Activated CD4-positive, alpha-beta T cell treated with anti-CD3 and anti-CD28 coated beads, Interleukin-2, amount 50 U/mL, for 1 hour (primary cell): ENCODE measurements around the gene EFEMP1.

Source experiments
- DNase-seq: peaks from one replicate; pipeline ENCODE4 v3.0.0-alpha.2; 2020

The EFEMP1 gene

DNA sequence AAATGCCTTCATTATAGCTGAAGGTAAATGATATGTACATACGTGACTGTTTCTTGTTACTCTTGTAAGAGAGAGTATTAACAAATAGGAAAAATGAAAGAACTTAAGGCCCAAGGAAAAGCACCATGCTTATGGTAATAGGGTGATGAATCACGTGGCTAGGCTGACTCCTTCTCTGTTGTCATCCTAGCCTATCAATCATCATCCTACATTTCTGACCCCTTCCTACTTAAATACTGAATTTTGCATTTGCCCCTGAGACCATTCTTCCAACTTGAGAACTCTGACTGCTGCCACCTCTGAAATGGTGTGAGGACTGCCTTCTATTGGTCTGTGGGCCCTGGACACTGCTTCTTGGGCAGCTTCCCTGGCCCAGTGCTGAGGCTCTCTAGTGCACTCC, 28.9 kb downstream of the EFEMP1 start:
- DNase-seq = no peak

DNA sequence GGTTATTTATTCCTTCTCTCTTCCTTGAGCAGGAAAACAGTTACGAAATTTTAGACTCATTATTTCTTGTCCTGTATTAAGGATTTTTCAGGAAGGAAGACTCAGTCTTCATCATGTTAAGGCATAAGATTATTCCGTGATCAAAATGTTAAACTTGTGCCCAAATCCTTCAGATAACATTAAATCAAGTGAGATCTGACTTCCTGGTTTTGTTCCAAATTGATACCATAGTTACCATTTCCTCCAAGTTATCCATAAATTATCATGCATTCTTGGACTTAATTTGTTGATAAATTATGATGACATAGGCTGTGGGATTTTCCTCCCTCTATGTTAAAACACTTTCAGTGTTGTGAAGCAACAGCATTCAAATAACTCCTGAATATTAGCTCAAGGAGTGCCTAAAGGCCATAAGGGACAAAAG, 31.9 kb downstream of the EFEMP1 start:
- DNase-seq = no peak

DNA sequence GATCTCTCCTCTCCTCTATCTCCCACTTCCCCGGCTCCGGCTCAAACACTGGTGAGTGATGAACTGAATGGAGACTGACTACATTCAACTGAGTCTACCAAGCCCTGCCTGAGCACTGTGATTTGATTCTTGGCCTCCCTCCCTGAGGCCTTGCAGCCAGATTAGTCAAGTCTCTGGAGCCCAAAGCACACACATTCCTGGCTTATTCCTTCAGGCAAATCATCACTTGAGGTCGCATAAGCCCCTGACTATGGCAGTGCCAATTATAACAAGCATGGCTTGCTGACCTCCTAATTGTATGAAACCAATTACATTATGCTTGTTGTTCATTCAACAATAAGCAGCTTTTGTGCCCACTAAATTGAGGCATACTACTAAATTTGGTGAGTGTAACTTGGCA, 34.6 kb downstream of the EFEMP1 start:
- DNase-seq = no peak

DNA sequence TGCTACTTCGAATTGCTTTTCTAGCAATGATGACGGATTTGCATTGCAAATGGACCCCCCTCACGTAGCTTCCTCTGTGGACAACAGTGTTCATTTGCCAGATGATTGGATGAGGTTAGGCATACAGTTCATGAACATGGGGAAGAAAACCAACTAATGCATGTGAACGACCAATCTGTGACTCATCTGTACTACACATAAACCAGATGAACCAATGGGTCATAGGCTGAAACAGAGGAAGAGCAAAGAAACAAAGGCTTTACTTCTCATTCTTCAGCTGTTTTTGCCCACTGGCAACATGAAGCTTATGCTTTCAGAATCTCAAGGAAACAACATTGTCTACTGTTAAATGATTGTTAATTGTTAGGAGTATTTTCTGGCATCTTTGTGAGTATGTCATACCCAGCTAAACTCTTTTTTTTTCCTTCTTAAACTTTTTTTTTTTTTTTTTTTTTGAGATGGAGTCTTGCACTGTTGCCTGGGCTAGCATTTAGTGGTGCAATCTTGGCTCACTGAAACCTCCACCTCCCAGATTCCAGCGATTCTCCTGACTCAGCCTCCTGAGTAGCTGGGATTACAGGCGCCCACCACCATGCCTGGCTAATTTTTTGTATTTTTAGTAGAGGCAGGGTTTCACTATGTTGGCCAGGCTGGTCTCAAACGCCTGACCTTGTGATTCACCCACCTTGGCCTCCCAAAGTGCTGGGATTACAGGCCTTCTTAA, 35.5 kb downstream of the EFEMP1 start:
- no peak for DNase-seq

DNA sequence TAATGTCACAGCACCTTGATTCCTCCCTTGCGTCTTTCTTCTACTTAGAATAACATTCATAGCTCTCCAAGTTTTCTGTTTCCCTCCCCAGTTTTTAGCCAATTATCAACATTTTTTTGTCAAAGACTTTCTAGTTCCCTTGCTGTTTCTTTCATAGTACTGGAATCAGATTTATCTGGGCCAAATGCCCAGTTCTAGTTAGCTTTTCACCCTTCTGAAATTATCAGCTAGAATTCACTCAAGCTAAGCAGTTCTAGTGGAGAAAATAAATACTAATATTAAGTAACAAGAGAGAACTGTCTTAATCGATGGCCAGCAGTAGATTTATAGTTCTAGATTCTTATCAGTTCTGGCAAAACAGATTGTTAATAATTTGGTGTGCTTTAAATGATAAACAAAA, 36.2 kb downstream of the EFEMP1 start:
- DNase-seq = no peak

DNA sequence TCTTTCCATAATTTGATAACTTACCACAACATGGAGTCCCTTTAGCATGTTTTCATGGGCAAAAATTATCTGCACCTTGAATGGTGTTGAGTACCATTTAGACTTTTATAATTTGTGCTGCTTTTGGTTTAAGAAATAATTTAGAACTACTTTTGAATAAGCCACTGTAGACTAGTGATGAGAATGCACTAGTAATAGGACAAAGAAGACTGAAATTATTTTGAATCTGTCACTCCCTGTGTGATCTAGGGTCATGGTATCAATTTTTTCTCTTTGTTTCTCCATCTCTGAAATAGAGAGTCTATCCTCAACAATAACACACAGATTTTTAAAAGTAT, 37.7 kb downstream of the EFEMP1 start:
- no peak for DNase-seq

DNA sequence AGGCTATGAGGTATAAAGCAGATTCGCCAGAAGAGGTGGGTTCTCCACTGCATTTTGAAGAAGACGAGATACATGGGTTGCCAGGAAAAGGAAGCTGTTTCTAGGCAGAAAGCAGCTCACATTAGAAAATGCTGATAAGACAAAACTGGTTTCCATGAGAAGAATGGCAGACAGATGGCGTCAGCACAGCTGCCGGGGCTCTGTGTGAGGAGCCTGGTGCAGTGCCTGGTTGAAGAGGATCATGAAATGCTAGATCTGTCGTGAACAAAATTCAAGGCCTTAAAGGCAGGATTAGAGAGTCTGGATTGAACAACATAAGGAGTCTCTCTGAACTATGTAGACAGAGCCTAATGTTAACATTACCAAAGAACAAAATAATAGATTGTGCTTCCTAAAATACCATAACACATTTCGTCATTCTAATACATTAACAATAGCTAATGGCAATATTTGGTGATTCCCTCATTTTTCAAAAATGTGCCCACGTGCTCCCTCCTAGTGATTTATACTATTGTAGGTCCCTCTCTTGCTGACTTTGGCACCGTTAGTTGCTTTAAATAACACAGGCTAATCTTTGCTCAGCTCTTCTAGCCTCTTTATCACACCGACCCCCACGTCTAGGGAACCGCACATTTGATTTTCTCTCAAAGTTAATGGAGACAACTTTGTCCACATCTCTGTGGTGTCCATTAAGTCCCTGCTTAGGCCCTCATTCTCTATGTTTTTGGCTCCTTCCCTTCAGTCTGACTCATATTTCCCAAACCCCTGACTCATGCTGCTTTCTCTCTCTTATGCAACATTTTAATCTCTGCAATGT, 38.2 kb downstream of the EFEMP1 start:
- DNase-seq = no peak

DNA sequence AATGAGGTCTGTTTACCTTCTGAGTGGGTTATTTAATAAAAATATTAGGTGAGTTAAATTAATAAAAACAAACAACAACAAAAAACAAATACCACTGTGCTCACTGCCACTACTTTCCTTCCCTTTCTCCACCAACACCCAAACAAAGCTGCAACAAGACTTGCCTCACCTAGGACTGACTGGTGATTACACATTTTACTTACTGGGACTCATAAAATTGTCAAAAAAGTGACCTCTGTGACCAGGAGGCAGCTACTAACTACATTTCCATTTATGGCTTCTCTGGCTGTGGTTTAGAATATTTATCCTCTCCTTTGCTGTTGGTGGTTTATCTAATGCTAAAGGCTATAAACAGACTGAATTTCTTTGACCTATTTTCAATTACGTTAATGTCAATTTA, 39.8 kb downstream of the EFEMP1 start:
- no peak for DNase-seq

DNA sequence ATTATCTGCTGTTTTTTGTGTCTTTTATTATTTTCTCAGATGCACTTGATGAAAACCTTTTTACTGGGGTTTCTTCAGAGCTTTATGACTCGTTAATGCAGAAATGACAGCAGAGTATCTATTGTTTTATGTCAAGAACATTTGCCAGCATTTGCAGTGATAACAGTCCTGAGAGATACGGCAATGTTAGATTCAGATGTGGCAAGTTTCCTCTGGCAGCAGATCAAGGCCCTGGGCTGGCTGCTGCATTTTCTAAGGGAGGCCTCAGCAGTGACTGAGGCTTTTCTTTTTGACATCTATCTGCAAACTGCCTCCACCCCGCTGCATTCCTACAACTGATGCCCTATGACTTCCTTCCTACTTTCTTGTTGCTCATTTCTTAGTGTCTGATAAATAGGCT, 40.2 kb downstream of the EFEMP1 start:
- no peak for DNase-seq

DNA sequence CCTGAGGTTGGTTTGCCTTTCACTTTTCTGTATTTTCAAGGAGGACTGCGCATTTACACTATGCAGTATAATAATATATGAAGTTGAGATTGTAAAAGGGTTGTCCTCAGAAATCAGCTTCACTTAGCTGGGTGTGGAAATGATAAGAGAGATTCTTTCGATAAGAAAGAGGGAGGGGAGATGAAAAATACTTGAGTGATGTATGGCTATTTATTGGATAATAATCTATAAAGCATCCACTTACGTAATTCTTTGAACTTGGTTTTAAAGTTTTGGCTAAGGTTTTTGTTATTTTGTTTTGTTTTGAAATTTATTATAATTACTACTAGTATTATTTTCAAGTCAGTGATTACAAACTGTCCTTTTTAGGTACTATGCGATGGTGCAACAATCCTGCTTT, 40.6 kb downstream of the EFEMP1 start:
- DNase-seq = no peak

DNA sequence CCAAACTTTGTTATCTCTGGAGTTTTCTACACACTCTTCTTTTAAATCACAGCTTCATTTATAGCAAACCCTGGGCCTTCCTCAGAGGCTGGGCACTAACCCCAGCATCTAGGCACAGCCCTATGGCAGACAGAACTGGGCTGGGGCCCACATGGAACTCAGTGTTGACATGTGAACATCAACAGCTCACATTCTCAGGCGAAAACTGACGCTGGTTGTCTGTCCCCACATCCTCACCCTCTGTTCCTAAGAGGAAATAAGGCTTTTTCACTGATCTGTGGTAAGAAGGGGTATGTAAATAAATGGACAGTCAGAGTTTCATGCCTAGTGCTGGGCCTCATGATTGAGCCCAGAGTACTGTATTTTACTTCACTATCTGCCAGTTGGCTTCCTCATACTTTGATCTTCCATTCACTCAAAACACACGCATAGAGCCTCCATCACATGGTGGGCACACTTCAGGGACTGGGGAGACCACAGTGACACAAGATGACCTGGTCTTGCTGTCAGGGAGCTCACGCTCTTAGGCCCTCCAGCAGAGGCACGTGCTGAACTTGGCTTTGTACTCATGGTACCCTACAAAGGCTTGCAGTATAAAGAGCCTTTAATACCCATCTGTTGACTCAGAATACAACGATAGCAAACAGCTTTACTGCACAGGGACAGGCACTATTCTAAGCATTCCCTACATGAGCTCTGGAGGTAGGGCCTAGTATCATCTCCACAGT, 43.0 kb downstream of the EFEMP1 start:
- DNase-seq = no peak

DNA sequence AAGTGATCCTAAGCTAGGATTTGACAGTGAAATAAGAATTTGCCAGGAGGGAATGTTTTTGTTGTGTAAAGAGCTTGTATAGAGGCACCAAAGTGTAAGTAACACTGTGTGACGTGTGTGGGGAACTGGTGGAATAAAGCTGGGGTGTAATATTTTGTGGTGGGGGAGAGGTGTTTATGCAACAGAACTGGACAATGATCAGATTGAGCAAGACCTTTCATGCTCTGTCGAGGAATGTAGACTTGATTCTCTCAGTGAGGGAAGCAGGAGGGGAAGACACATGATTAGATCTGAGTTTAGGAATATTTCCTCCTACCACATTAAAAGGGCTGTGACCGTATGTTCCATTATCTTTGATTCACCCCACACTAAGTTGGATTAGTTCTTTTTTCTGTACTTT, 43.6 kb downstream of the EFEMP1 start:
- no peak for DNase-seq

DNA sequence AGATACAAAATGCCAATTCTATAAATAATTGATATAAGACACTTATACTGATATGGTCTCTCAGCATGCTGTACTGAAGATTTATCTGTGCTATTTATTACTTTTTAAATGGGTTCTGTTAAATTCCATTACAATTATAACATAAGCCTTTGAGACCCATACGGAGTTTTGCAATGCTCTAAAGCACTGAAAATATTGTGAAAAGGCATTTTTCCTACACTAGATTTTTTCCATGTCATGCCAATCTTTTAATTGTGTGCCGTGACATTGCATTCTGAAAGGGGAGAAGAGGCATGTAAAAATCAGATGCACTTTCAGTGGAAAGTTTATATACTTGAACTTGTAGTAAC, 46.5 kb downstream of the EFEMP1 start:
- DNase-seq = no peak

DNA sequence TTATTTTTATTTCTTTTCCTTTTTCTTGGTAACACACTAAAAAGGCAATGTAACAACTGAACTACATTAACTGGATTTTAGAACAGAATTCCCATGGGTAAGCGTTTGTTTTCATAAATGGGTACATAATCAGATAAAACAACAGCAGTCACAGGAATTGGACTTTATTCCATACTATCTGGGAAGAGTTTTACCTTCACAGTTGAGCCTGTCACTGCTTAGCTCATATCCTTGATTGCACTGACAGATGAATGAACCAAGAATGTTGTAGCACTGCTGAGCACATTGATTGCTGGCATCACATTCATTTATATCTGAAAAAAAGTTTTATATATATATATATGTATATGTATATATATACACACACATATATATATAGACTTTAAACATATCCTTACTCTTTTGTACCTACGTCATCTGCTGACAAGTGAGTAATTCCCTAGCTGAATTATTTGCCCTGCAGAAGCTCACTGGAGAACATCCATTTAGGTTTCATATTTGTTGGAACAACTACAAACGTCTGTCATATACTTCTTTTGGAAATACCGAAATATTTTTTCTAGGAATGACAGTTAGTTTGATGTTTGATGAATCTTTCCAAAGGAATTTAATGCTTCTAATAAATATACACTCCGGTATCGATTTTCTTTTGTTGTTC, 47.0 kb downstream of the EFEMP1 start:
- no peak for DNase-seq

DNA sequence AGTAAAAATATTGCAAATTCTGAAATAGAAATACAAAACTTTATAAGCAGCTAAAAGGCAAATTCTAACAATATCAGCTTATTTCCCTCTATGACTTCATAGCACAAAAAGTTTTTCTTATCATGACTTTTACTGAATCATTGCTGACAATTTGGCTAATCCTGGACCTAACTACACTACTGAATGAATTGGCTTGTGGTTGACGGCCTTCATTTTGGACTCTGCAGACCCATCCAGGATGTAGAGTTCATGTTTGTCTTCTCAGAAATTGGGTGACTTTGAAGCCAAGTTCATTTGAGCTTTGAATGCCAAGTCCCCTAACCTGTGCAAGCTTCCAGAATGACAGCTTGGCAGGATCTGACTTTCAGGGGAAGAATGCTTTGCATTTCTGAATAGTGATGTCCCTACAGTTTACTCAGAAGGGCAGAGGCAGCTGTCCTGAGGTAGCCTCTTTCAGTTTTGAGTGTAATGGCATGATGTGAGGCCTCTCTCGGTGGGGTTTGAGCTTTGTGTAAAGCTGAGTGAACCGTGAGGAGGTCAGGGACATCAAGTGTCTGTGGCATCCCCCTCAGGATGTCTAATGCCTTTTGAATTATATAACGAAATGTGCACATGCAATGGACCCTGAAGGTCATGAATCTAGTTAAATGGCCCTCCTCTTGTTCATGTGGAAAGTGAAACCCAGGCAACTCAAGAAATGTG, 48.0 kb downstream of the EFEMP1 start:
- DNase-seq = no peak

DNA sequence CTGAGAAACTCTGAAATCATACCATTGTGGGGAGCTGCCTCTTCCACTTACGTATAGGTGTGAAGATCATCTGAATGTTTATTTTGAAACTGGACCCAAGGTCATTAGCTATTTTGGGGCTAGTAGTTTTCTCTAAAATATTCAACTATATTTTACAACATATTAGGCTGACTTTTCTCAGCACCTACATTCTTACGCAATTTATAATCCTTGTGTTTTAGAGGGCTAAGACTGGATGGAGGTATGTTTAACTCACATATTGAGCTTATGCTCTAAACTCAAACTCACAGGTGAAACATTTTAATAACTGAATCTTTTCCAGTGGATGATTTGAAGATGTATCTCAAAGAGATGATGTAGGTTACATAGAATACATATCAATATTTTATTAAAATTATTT, 49.2 kb downstream of the EFEMP1 start:
- DNase-seq = no peak

DNA sequence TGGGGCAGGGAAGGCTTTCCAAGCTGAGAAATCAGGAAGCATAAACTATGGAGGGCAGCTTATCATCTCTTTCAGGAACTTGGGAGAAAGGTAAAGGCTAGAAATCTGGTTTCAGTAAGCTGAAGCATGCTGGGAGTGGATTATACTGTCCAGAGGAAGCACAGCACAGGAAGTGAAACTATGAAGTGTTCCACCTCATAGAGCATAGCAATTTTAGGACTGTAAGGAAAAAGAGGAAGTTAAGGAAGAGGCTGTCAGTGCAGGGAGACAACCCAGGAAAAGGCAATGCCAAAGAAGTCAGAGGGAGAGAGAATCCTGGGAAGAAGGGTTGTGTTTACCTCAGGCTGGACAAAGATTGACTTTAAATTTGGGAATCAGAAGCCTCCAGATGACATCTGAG, 51.9 kb downstream of the EFEMP1 start:
- no peak for DNase-seq

DNA sequence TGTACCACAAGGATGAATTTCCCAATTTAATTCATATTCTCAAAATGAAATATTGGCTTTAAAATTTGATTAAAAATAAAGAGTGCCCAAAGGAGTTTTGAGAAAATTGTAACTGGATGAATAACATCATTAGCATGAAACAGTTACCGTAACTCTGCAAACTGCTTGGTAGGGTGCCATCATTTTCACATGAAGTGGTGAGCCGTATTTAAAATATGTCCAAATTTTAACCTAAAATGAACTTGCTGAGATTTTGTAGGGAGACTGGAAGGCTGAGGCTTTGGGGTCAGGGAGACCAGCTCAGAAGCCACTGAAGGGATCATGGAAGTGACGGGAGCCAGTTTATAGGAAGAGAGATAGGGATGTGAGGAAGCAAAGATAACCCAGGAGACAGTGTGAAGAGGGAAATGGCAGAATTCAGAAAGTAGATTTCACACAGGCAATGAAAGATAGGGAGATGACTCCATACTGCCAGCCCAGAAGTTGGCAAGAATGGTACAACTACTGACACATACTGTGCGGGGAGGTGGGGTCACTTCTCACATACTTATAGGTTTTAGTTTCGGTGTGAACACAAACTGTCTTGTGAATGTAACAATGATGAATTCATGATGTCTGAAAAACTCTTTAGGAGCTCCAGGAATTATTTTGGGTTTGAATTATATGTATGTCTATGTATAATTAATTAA, 53.8 kb downstream of the EFEMP1 start:
- DNase-seq = no peak

DNA sequence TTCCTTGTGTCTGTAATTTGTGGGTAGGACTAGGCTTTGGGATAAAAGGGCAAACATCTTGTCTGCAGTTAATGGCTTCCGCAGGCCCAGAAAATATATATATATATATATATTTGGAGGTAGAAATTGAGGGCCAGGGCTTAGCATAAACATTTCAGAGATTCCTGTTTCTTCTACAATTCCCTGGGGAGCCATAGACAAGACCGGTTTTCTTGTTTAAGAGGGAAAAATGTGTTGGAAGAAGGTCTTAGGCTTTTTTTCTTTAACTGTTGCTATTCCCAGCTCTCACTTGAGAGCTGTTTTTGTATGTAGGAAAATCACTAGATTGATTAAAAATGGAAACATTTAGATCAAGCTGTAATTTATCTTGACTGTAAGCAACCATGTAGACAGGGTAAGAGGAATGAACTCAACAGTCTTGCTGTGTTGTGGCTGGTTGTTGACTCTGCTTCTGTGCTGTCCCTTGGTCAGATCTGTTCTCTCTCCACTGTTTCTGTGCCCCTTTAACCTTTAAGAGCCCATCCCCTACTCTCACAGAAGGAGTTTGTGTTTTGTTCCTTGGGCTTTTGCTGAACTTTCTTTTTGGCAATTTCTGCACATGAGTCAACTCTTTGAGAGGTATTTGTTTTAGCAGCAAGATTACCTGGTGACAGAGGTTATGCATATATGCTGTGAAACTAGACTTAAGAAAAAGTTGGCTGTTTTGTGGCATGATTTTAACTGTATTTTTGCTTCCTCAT, 58.3 kb downstream of the EFEMP1 start:
- no peak for DNase-seq

DNA sequence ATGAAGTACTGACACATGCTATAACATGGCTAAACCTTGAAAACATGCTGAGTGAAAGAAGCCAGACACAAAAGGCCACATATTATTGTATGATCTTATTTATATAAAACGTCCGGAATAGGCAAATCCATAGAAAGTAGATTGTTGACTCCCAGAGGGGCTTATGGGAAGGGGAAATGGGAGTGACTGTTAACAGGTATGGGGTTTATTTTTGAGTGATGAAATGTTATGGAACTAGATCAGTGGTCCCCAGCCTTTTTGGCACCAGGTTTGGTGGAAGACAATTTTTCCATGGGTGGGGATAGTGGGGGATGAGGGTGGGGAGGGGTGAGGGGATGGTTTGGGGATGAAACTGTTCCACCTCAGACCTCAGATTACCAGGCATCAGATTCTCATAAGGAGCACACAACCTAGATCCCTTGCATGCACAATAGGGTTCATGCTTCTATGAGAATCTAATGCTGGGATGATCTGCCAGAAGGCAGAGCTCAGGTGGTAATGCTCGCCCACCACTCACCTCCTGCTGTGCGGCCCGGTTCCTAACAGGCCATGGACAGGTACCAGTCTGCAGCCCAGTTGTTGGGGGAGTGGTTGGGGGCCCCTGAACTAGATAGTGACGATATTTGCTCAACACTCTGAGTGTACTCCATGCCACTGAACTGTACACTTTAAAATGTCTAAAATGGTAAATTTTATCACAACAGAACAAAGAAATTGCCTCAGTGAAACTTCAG, 59.1 kb downstream of the EFEMP1 start:
- DNase-seq = no peak
